Stimulated activated naive CD4-positive, alpha-beta T cell (primary cell): Measurements from ENCODE around the gene UPK3BL1.
"Not testable (repeated sequence)": the region's sequence is repeated elsewhere in the genome, so short reads cannot be mapped to it uniquely, and the experiment has no call there.

Source experiments
- DNase-seq, 6 experiments: peaks; one replicate each; lab custom pipeline; 2025; lab: John Stamatoyannopoulos, UW

Gene UPK3BL1, protein sequence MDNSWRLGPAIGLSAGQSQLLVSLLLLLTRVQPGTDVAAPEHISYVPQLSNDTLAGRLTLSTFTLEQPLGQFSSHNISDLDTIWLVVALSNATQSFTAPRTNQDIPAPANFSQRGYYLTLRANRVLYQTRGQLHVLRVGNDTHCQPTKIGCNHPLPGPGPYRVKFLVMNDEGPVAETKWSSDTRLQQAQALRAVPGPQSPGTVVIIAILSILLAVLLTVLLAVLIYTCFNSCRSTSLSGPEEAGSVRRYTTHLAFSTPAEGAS

DNA sequence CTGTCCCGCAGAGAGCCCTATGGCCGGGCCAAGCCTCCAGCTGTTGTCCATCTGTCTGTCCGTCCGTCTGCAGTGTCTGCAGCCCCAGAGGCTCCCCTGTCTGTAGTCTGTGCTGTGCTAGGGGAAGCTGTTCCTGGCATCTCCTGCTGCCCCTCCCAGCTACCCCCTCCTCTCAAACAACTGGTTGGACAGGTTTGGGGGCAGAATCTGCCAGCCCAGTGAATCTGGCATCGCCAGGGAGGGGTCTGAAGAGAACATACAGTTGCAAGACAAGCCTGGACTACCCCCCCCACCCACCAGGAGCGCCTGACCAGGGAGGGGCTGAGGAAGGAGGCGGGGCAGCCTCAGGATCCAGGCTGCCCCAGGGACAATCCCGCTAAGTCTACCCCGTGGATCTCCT is at the start of gene UPK3BL1:
UPK3BL1 (minus strand) TSS at position 101 of the 400 bp plus-strand sequence; CDS start at position 51, 50 bp downstream.
- DNase-seq: not testable (repeated sequence)

DNA sequence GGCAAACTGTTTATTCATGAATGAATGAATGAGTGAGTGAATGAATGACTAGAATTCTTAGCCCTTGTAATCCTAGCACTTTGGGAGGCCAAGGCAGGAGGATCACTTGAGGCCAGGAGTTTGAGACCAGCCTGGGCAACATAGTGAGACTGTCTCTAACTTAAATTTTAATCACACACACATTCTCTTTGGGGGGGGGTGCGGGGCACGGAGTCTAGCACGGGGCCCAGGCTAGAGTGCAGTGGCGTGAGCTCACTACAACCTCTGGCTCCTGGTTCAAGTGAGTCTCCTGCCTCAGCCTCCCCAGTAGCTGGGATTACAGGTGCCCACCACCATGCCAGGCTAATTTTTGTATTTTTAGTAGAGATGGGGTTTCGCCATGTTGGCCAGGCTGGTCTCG is 48.0 kb upstream of the UPK3BL1 start:
- DNase-seq: not testable (repeated sequence)

DNA sequence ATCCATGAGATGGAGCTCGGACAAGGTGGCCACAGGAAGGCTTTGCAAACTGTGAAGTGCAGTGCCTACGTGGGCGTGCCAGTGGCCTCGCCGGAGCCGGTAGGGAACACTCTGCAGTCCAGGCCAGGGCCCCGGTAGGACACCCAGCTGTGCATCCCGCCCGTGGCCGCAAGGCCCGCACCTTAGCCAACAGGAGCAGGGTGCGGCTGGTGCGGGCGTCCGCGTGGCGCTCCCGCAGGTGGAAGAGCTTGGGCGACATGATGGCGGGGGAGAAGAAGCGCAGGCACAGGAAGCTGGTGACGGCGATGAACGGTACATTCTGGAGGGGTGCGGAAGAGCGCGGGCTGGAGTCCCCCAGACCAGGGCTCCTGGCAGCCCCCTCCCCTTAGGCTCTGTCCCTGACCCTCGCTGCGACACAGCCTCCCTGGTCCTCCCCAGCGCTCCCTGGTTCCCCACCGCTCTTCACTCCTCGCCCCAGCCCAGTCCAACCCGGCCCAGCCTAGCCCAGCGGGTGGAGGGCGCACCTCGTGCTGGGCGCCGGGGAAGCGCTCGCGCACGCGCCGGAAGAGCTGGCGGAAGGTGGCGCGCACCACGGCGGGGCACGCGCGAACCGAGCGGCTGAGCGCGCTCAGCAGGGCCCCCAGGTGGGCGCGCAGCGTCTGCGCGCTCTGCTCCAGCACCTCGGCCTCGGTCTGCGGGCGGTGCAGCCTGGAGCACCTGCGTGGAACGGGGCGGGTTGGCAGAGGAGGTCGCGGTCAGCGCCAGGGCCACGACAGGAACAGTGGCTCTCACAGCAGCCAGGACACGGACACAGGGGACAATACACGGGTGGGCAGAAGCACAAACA is 47.1 kb upstream of the UPK3BL1 start:
- DNase-seq: peak in 4 of 6 experiments; percentile 1 to 27 (median 4)

DNA sequence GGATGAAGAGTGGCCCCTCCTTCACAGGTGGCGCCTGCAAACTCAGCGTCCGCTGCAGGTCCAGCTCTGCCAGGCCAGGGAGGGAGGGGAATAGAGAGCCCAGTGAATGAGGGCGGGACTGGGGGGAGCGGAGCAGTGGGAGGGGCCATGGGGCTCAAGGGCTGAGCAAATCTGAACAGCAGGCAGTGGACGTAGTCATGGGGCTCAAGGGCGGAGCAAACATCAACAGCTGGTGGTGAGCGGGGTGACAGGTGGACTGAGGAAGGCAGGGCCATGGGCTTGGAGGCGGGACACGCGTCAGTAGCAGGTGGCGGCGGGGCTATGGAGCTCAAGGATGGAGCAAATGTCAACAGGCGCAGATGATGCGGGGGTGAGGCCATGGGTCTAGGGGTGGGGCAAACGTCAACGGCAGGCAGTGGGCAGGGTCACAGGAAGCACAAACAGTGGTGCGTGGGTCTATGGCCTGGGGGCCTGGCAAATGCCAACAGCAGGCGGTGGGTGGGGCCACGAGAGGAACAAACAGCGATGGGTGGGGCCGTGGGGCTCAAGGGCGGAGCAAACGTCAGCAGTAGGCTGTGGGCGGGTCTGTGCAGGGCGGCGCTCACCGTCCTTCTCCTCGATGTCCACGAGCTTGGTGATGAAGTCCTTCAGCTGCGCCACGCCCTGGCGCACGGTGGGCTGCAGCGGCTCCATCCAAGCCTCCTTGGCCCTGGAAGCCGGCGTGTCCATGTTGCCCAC is 45.9 kb upstream of the UPK3BL1 start:
- not testable (repeated sequence) for DNase-seq

DNA sequence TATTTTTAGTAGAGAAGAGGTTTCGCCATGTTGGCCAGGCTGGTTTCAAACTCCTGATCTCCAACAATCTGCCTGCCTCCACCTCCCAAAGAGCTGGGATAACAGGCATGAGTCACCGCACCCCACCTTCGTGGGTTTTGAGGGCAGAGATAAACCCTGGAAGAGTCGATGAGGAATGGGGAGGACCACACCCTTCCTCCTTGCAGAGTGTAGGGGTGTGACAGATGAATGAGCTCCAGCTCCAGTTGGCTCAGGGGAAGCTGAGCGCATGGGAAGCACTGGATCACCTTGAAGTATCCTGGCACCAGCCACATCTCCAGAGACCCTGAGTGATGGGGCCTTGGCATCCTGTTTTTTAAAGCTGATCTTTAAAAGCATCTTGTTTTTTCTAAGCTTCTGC is 40.0 kb upstream of the UPK3BL1 start:
- not testable (repeated sequence) for DNase-seq

DNA sequence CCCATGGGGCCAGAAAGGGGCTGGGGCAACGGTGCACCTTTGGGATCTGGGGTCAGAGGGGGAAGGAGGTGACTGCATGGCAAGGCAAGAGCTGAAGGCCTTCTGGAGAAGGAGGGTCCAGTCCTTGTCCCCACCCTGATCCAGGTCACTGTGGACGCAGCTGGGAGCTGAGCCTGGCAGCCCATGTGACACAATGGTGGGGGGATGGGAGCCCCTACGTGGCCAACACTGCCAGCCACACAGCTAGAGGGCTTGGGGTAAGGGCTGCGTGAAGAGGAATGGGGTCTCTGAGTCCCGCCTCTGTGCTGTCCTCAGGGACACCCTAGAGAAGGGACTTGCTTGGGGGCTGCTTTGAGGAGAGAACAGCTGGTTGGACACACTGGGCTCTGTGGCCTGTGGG is 38.2 kb upstream of the UPK3BL1 start:
- not testable (repeated sequence) for DNase-seq

DNA sequence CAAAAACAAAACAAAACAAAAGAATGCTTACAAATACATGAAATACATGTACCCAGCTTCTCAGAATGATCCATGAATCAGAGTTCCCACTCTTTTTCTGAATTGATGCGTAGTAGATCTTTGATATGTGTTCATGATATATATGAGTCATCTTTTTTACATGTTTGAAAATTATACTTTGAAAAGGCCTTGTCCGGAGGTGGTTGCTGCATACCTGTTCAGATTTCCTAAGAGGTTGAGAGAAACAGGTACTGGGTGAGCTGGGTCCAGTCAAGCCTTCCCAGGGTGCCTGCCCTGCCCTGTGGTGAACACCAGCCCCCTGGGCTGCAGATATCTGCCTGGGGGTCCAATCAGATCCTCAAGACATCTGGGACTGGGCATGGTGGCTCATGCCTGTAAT is 33.0 kb upstream of the UPK3BL1 start:
- DNase-seq: not testable (repeated sequence)

DNA sequence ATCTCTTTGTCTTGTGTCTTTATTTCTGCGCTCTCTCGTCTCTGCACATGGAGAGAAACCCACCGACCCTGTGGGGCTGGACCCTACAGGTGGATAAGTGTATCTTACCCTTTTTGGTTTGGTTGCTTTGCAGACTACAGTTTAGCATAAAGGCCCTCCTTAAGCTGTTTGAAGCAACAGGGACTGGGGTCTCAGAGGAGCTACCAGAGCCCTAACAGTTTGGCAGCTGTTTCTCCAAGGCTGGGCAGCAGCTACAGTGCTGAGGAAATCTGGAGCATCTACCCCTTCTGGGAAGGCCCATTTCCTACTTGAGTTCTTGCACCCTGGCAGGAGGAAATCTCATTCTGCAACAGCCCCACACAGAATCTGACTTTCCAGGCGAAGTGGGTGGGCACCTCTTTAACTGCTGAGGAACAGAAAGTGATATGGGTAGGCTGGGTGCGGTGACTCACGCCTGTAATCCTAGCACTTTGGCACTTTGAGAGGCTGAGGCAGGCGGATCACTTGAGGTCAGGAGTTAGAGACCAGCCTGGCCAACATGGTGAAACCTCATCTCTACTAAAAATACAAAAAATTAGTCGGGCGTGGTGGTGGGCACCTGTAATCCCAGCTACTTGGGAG is 31.0 kb upstream of the UPK3BL1 start:
- not testable (repeated sequence) for DNase-seq

DNA sequence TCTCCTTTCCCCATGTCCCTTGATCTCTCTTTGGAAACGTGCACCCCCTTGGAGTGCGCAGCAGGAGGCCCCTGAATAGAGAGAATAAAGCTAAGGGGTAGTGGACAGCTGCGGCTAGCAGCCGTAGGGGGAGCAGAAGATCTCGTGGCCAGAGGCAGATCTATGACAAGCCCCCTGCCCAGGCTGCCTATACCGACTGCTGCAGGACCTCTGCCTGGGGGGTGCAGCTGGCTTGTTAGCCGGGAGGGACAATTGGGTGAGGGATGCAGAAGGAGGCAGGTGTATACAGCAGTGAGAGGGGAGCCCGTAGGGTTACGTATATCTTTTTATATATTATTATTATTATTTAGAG is 29.3 kb upstream of the UPK3BL1 start:
- DNase-seq: not testable (repeated sequence)

DNA sequence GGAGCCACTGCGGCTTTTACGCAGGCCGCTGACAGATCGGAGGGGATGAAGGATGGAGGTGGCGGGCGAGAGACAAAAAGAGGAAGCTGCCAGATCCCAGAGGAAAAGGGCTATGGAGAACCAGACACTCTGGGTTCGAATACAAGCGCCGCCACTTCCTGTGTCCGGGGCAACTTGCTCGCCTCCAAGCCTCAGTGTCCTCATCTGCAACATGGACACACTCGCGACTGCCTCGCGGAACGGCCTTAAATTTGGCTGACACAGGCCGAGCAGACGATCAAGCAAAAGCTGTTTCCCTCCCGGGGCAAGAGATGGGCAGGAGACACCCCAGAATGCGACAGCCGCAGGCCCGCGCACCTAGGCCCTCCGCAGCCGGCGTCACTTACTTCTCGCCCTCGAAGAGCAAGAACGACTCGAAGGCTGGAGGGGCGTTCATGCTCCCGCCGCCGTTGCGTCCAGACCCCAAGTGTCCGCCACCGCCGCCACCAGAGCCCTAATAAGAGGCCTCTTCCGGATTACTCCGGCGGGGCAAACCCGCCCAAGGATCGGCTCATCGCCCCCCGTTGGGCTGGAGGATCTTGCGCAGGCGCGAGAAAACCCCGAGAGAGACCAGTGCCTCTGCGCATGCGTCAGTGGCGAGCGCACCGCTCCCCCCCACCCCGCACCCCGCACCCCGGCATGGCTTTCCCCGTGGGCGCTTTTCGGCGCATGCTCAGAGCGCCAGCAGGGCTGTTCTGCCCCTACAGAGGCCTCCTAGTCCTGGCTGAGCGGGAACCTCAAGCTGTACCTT is 28.8 kb upstream of the UPK3BL1 start, which contains the start of gene POLR2J2:
POLR2J2 (minus strand) TSS at position 498 of the 790 bp plus-strand sequence; CDS start at position 436, 62 bp downstream.
- DNase-seq: not testable (repeated sequence)

DNA sequence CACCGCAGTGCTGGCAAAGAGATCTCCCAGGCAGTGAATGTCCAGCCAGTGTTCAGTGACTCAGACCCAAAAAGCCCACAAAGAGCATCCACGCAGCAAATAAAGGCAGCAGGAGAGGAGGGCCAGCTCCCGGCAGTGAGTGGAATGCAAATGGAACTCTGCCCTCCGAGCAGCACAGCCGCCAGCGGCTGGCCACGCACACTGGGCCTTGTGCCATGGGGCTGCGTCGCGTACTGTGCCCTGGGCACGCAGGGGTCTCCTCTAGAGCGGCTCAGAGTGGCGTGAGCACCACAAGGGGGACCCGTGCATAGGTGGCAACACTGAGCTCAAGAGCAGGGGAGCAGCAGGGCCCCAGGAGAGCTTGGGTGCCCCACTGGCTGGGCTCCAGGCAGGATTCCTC is 24.9 kb upstream of the UPK3BL1 start:
- DNase-seq: not testable (repeated sequence)

DNA sequence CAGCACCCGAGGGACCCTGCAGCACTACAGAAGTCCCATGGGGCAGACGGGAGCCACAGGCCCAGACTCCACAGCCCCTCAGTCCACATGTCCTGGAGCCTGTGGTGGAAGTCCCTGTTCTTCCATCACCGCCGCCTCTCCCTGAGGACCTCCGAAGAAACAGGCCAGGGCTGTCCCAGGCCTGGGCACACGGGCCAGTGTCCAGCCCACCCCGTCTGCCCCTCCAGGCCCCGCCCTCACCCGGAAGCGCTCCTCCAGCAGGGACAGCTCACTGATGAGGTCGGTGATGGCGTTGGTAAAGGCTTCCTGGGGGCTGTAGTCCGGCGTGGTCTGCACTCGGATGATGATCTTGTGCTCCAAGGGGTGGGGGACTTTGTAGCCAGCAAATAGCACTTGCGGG is 24.3 kb upstream of the UPK3BL1 start:
- DNase-seq: not testable (repeated sequence)

DNA sequence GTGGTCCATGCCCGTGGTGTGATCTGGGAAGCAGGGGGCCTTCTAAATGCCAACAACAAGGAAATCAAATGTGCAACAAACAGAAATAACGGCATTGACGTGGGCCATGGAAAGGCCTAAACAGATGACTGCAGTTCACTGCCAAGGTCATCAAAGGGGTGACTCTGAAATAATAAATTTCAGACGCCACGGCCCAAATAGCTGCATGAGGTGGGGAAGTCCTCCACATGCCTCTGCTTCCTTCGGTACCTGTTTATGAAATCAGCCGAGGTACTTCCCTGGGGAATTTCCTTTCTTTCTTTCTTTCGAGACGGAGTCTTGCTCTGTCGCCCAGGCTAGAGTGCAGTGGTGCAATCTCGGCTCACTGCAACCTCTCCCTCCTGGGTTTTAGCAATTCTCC is 22.2 kb upstream of the UPK3BL1 start:
- DNase-seq: not testable (repeated sequence)

DNA sequence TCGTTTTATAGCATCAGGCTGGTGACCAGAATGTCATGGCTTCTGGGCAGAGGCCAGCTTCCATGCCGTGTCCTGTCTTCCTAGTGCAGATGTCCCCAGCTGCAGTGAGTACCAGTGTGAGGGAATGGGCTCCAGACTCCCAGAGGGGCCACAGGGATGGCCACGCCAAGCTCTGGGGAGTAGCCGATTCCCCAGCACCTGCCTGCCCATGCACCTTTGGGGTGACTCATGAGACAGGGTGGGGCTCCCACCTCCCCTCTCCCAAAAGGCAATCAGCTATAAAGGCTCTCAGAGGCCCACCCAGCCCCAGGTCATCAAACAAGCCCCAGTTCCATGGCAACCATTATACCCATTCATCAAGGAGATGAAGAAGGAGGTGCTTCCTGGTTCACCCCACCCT is 7.3 kb upstream of the UPK3BL1 start, which contains the start of gene SPDYE2B:
SPDYE2B (plus strand) TSS at position 396 of the 400 bp plus-strand sequence. CDS start 2,030 bp downstream, outside the sequence.
- DNase-seq: not testable (repeated sequence)

DNA sequence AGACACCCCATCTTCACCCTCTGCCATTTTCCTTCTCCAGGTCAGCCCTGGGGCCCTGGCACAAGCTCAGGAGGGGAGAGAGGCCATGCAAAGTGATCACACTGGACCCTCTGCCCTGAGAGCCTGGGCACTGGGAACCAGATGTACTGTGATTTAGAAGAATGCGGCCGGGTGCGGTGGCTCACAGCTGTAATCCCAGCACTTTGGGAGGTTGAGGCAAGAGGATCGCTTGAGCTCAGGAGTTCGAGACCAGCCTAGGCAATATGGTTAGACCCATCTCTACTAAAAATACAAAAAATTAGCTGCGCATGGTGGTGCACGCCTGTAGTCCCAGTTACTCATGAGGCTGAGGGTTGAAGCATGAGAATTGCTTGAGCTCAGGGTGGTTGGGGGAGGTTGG is 5.2 kb upstream of the UPK3BL1 start:
- DNase-seq: not testable (repeated sequence)

DNA sequence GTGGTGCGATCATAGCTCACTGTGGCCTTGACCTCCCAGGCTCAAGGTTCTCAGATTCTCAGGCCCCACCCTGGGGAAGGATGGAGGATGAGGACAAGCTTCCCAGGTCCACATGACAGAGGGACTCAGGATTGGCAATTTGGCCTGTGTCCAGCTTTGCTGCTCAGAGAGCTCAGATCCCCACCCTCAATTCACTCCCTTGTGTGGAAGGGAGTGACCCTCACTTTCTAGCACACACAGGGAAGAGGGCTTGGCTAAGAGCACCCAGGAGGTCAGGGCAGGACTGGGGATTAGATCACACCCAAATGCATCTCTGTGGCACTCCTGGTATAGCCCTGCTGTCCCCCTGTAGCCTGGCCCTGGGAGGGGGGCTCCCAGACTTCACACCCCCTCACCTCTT is 813 bp upstream of the UPK3BL1 start:
- DNase-seq: not testable (repeated sequence)

DNA sequence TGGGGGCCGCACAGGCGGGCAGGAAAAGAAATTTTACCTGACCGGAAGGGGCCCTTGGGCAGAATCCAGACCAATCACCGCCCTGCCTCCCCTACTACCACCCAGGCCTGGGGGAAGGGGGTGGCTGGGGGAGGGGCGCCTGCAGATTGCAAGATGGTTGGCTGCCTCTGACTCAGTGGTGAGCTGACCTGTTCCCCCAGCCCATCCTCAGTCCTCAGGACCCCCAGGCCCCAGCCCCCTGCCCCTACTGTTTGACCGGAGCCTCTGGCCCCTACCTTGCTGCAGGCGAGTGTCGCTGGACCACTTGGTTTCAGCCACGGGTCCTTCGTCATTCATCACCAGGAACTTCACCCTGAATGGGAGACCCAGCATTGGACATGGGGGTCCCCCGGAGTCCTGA is 3.7 kb downstream of the UPK3BL1 start:
- DNase-seq: not testable (repeated sequence)

DNA sequence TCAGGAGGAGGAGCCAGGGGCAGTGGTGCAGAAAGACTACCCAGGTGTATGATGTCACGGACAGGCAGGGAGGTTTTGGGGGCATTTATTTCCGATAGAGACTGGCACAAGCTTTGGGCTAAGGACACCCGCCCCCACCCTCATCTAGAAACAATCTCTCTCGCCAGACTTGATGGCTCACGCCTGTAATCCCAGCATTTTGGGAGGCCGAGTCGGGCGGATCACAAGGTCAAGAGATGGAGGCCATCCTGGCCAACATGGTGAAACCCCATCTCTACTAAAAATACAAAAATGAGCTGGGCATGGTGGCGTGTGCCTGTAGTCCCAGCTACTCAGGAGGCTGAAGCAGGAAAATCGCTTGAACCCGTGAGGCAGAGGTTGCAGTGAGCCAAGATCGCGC is 5.6 kb downstream of the UPK3BL1 start:
- not testable (repeated sequence) for DNase-seq

DNA sequence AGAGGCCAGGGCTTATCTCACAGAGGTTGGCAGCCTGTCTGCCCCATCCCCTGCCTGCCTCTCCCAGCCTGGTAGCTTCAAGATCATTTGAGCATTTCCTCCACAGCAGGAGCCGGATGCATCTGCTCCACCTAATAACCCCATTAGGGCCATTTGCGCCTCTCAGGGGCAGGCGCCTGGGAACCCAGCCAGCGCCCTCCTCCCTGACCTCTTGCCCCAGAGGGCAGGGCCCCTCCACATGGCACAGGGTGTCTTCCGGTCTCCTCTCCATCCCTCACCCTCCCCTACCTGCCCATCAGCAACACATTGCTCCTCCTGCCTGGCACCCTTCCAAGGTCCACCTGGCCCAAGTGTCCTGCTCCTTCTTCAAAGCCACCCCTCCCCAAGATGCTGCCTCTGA is 7.2 kb downstream of the UPK3BL1 start:
- DNase-seq: not testable (repeated sequence)

DNA sequence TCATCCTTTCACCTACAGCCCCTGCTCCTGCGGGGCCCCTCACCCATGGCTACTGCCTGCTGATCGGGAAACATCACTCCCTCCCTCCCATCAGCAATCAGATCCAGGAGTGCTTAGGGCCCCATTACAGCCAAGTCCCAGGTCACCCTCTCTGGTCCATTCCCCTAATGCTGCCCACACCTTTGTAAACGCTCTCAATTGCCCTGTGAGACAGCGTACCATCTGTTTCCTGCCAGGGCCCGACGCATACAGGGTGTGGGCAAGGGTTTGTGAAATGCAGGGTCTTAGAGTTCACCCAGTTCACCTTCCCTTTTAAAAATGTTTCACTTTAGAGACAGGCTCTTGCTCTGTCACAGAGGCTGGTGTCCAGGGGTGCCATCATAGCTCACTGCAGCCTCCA is 8.3 kb downstream of the UPK3BL1 start:
- DNase-seq: not testable (repeated sequence)

DNA sequence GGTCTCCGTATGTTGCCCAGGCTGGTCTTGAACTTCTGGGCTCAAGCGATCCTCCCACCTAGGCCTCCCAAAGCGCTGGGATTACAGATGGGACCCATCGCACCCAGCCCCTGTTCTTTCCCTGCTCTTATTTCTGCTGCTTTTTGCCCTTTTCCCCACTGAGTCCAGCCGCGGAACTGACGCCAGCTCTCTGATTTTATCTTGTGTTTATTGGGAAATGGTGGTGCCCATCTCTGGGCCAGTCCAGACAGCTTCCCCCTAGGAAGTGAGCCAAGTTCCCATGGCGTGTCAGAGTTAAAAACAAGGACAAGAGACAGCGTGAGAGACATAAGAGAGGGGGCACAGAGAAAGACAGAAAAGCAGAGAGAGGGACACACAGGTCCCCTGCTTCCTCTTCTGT is 12.0 kb downstream of the UPK3BL1 start:
- DNase-seq: not testable (repeated sequence)
